KOPT-K1 (cell line): ENCODE measurements around the gene PYCARD.

Source experiments
- H3K27ac ChIP-seq: fragments of 200-600 bp; sonication (generic); 2 replicates; pipeline ENCODE4 v1.5.1; 2016; ENCODE audit warnings: antibody characterized with exemption, mild to moderate bottlenecking, low read depth, low read length; ENCODE audit not compliant: poor library complexity, severe bottlenecking
- H3K36me3 ChIP-seq: fragments of 200-600 bp; sonication (generic); 2 replicates; pipeline ENCODE4 v1.5.1; 2017; ENCODE audit warnings: antibody characterized with exemption, mild to moderate bottlenecking, low read length, moderate library complexity; ENCODE audit not compliant: insufficient read depth
- H3K9me3 ChIP-seq: fragments of 200-600 bp; sonication (generic); 2 replicates; pipeline ENCODE4 v1.5.1; 2017; ENCODE audit warnings: antibody characterized with exemption, low read length, mild to moderate bottlenecking; ENCODE audit not compliant: insufficient read depth, poor library complexity, severe bottlenecking

The PYCARD gene

DNA sequence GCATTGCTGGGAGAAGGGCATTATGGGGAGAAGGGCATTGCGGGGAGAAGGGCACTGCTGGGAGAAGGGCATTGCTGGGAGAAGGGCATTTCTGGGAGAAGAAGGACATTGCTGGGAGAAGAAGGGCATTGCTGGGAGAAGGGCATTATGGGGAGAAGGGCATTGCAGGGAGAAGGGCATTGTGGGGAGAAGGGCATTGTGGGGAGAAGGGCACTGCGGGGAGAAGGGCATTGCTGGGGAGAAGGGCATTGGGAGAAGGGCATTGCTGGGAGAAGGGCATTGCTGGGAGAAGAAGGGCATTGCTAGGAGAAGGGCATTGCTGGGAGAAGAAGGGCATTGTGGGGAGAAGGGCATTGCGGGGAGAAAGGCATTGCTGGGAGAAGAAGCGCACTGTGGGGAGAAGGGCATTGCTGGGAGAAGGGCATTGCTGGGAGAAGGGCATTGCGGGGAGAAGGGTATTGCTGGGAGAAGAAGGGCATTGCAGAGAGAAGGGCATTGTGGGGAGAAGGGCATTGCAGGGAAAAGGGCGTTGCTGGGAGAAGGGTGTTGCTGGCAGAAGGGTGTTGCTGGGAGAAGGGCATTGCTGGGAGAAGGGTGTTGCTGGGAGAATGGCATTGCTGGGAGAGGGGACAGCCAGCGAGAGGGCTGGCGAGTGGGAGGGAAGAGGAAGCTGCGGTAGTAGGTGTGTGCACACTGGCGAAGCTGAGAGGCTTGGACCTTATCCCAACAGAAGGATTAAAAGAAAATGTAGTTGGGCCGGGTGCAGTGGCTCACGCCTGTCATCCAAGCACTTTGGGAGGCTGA is 19.0 kb upstream of the PYCARD start:
- H3K36me3 ChIP-seq: no peaks in the 10 kb centered on the region
- H3K9me3 ChIP-seq: no peaks in the 10 kb centered on the region
- H3K27ac ChIP-seq: no peak overlapping the region

DNA sequence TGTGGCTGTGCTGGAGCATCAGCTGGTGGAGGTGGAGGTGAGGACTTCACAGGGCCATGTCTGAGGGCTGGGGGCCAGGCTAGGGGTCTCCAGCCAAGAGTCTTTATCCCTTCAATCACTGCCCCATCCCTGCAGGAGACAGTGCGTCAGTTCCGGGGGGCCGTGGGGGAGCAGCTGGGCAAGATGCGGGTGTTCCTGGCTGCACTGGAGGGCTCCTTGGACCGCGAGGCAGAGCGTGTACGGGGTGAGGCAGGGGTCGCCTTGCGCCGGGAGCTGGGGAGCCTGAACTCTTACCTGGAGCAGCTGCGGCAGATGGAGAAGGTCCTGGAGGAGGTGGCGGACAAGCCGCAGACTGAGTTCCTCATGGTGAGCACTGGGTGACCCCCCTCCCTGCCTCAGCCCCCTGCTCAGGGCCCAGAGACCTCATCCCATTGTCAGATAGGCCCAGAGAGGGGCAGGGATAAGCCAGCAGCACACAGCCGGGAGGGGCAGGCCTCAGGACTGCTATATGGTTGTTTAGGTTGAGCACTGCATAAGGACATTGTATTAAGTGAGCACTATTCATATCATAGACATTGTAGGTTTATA is 16.7 kb upstream of the PYCARD start:
- no peaks in the 10 kb centered on the region for H3K9me3 ChIP-seq
- H3K36me3 ChIP-seq: no peaks in the 10 kb centered on the region
- H3K27ac ChIP-seq: no peak overlapping the region

DNA sequence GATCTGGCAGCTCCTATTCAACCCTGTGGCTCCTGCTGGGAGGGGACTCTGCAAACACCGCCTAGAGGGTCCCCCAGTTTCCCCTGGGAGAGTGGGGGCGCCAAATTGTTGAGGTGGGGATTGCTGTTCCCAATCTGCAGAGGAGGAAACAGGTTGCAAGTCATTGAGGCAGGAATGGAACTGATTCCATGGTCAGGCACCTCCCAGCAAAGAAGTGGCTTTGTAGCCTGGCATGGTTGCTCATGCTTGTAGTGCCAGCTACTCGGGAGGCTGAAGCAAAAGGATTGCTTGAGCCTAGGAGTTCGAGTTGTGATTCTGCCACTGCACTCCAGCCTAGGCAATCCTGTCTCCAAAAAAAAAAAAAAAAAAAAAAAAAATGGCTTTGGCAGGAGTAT is 14.6 kb upstream of the PYCARD start:
- Histone ChIP-seq H3K9me3 (no peaks in the 10 kb centered on the region), H3K36me3 (no peaks in the 10 kb centered on the region), H3K27ac (no peak overlapping the region)

DNA sequence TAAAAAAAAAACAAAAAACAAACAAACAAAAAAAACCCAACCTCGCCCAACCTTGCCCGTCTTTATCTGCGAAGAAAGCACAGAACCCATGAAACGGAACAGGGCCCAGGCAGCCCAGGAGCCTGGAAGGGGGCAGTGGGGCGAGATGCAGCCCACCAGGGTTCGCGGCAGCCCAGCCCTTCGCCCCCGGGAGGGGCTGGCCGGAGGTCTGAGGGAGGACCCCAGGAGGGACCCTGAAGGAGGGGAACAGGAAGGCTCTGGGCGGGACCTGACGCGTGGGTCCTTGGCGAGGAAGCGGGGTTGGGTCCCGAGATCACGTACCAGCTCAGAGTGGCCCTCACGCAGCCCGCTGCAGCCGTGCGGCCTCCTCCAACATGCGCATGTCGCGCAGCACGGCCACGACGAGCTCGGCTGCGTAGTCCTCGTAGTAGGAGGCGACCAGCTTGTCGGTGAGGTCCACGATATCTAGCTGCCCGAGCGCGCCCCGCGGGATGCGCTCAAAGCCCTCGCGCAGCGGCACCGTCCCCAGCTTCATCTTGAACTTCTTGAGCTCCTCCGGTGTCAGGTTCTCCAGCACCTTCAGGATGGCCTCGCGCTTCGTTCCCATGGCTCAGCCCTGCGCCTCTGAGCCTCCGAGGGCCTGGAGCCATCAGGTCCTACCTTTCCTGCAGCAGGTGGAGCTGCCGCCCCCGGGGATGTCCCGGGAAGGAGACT is 14.0 kb upstream of the PYCARD start, which contains the start of gene PYDC1:
Gene PYDC1 (minus strand): TSS at position 714 of the 714 bp plus-strand sequence. CDS start 107 bp downstream, at position 607.
- Histone ChIP-seq H3K9me3 (no peaks in the 10 kb centered on the region), H3K36me3 (no peaks in the 10 kb centered on the region), H3K27ac (no peak within 1 kb of the TSS)

DNA sequence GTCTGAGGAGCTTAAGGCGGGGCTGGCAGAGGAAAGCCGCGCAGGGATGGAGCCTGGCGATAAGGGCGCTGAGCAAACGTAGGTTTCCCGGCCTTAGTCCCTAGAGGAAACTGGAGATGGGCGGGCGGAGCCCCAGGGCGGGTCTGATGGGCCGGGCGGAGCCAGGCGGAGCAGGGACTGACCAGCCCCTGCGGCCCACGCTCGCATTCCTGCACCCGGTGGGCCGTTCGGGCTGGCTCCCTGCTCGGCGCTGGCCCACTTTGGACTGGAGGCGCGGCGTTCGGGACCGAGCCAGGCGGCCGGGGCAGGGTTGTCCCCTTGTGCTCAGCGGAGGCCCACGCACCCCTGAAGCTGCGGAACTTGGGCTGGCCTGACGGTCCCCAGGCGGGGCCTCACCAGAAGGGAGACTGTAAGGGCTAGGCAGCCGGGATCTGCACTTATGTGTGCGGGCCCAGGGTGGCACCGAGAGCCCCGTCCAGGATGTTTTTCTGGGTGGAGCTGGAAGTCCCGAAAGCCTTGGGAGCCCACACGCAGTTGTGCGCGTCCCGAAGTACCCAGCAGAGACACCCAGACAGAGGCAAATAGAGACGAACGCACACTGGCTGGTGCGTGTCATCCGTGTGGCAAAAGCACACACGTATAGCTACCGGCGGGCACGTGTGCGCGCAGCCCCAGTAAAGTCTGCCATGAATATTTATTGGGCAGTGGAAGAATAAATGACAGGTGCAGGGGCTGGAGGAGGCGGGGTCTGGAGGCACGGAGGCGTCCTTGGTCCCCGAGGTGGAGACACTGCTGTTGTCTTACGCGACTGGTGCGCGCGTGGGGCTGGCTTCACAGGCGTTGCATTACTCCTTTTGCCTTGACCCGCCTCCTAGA is 13.0 kb upstream of the PYCARD start:
- Histone ChIP-seq H3K27ac (no peak overlapping the region), H3K9me3 (no peaks in the 10 kb centered on the region), H3K36me3 (no peaks in the 10 kb centered on the region)

DNA sequence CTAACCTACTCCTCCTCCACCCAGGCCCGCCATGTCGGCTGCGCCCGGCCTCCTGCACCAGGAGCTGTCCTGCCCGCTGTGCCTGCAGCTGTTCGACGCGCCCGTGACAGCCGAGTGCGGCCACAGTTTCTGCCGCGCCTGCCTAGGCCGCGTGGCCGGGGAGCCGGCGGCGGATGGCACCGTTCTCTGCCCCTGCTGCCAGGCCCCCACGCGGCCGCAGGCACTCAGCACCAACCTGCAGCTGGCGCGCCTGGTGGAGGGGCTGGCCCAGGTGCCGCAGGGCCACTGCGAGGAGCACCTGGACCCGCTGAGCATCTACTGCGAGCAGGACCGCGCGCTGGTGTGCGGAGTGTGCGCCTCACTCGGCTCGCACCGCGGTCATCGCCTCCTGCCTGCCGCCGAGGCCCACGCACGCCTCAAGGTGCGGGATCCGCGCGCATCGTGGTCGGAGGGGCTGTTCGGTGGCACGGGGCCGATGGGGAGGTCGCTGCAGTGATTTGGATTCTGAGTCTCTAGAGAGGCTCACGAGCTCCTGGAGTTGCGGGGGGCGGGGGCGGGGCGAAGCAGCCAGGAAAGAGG is 12.2 kb upstream of the PYCARD start:
- Histone ChIP-seq H3K27ac (no peak overlapping the region), H3K9me3 (no peaks in the 10 kb centered on the region), H3K36me3 (no peaks in the 10 kb centered on the region)

DNA sequence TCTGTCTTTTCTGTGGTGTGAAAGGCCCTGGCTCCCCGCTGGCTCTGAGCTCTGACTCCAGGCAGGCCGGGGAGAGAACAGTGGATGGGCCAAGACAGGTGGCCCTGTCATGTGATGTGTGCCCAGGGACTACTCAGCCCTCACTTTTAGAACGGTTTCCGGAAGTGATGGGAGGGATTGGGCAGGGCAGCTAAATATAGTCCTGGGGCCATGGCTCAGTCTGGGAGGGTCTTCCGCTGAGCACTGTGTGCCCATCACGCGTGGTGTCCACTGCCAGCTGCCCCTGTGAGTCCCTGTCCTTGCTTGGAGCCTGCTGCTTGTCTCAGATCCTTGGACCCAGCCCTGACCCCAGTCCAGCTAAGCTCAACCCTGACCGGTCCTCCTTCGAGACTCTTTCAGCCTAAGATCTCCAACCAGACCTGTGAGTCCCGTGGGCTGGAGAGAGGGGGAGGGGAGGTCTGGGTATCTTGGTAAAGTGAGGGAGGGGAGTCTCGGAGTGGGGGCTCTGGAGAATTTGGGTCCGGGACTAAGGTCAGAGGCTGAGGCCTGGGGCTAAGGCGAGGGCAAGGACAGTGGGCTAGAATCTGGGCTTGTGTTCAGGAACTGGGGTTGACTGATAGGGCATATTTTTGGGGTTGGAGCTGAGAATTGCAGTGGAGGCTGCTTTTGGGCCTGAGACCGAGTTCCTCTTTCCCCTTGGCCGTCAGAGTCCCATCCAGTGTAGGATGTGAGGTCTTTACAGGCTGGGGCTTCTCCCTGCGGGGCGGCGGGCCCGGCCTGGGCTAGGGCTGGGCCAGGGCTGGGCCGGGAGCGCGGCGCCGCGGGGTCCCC is 11.5 kb upstream of the PYCARD start, which contains the start of gene TRIM72:
Gene TRIM72 (plus strand): TSS at position 243 of the 831 bp plus-strand sequence. CDS start 620 bp downstream, outside the sequence.
- H3K27ac ChIP-seq: no peak within 1 kb of the TSS
- H3K36me3 ChIP-seq: no peaks in the 10 kb centered on the region
- no peaks in the 10 kb centered on the region for H3K9me3 ChIP-seq

DNA sequence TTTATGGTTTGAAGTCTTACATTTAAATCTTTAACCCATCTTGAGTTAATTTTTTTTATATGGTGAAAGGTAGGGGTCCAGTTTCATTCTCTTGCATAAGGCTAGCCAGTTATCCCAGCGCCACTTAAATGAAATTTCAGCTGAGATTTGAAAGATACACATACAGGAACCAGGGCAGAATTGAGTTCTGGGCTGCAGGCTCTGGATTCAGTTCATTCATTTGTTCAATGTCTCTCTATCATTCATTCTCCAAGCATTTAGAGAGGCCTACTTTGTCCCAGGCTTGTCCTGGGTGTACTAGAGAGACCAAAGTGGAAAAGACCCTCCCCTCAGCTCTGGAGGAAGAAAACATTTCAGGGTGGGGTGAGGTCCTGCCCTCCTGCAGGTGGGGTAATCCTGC is 10.8 kb upstream of the PYCARD start:
- no peaks in the 10 kb centered on the region for H3K9me3 ChIP-seq
- H3K27ac ChIP-seq: no peak overlapping the region
- H3K36me3 ChIP-seq: no peaks in the 10 kb centered on the region

DNA sequence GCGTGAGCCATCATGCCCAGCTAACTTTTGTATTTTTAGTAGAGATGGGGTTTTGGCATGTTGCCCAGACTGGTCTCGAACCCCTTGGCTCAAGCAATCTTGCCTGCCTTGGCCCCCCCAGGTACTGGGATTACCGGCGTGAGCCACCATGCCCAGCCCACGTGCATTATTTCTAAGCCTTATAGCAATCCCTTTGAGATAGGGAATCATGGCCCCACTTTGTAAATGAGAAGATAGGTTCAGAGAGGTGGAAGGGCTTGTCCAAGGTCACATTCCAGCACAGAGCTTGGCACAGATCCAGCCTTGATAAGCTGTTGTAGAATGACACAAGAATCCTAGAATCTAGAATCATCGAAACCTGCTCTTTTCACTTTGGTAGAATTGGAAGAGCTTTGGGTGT is 4.2 kb upstream of the PYCARD start:
- Histone ChIP-seq H3K36me3 (no peaks in the 10 kb centered on the region), H3K27ac (no peak overlapping the region), H3K9me3 (no peaks in the 10 kb centered on the region)

DNA sequence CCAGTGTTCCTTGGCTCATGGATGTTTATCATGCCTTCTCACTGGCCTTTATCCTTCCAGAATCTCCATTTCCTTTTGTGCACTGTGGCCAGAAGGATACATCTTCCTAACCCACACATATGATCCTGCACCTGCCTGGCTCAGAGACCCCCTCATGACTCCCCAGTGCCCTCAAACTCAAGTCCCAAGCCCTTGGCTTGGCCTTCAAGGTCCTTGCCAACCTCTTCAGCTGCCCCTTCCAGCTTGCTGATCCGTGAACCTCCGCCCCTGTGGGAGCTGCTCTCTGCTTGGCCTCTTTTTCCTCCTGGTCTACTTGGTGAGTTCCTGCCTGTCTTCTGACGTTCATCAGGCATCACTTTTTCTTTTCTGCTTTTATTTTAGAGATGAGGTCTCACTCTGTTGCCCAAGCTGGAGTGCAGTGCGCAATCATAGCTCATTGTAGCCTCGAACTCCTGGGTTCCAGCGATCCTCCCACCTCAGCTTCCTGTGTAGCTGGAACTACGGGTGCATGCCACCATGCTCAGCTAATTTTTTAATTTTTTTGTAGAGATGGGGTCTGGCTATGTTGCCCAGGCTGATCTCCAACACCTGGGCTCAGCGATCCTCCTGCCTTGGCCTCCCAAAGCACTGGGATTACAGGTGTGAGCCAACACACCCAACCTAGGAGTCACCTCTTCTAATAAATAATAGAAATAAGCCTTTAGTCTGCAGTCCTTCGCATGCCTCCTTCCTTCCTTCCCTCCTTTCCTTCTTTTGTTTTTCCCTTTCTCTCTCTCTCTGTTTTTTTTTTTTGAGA is 2.5 kb upstream of the PYCARD start:
- Histone ChIP-seq H3K27ac (no peak overlapping the region), H3K9me3 (no peaks in the 10 kb centered on the region), H3K36me3 (peaks cover 3% of the 10 kb centered on the region; the same call in 1 of the 2 replicates)

DNA sequence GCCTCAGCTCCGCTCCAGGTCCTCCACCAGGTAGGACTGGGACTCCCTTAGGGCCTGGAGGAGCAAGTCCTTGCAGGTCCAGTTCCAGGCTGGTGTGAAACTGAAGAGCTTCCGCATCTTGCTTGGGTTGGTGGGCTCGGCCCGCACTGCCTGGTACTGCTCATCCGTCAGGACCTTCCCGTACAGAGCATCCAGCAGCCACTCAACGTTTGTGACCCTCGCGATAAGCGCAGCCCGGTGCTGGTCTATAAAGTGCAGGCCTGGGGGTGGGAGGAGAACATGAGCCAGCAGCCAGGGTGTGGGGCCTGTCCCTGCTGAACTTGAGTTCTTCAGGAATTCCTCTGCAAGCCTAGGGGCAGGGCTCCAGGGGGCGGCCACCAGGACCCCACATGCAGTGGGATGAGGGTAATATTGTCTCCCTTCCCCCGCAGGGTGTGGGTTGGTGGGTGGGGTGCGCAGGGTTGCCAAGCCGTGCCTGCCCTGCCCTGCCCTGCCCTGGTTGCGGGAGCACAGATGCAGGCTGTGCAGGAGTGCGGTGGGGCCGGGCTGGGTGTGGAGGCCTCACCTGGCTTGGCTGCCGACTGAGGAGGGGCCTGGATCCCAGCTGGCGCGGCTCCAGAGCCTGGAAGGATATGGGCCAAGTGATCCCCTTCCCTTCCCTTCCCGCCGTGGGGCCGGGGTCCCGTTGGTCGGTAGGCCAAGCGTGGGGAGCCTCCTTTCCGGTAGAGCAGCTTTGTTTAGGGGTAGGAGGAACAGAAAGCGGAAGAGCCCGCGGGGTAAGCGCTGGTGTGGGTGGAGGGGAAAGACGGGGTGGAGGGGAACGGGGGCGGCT is 762 bp downstream of the PYCARD start:
- Histone ChIP-seq H3K36me3 (peaks cover 35% of the 10 kb centered on the region), H3K9me3 (no peaks in the 10 kb centered on the region), H3K27ac (peak overlapping the region; percentile 59)

DNA sequence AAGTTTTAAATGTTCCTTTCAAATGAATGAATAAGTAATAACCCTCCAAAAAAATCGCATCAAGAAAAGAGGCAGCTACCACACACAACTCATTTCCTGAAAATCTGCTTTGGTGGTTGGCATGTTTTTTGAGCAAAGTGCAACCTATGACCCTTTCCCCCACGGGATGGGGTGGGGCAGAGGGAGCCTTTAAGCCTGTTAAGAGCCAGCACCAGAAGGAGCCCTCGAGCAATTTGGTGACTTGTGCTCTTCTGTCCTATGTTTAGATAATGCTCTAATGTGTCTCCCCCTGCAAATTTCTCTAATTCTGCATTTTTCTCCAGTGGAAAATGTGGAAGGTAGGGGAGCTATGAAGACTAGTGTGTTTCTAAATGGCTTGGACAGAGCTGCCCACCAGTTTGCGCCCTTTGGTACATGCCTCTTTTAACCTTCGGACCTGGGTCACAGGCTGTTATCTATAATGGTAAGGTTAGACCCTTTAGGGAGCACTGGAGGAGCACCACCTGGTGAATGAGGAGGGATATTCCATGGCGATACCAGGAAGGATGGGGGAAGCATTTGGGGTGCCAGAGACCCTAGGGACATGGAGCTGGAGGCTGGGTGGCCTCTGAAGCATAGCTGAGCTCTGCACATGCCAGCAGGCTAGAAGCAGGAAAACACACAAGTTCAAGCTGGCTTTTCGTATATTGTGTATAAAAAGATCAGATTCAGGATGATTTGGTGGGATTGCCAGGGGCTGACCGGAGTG is 1.6 kb downstream of the PYCARD start:
- H3K36me3 ChIP-seq: peaks cover 43% of the 10 kb centered on the region
- H3K27ac ChIP-seq: peak overlapping the region; percentile 59
- no peaks in the 10 kb centered on the region for H3K9me3 ChIP-seq
